HG03378 (cell line): ENCODE measurements around the gene CEP85L.

Experiments
- ATAC-seq: cut with Tn5 transposase; IDR thresholded peaks from one replicate; pipeline ENCODE4 v1.9.1; 2021; ENCODE audit warnings: mild to moderate bottlenecking, moderate library complexity; ENCODE audit not compliant: unreplicated experiment

The CEP85L gene

DNA sequence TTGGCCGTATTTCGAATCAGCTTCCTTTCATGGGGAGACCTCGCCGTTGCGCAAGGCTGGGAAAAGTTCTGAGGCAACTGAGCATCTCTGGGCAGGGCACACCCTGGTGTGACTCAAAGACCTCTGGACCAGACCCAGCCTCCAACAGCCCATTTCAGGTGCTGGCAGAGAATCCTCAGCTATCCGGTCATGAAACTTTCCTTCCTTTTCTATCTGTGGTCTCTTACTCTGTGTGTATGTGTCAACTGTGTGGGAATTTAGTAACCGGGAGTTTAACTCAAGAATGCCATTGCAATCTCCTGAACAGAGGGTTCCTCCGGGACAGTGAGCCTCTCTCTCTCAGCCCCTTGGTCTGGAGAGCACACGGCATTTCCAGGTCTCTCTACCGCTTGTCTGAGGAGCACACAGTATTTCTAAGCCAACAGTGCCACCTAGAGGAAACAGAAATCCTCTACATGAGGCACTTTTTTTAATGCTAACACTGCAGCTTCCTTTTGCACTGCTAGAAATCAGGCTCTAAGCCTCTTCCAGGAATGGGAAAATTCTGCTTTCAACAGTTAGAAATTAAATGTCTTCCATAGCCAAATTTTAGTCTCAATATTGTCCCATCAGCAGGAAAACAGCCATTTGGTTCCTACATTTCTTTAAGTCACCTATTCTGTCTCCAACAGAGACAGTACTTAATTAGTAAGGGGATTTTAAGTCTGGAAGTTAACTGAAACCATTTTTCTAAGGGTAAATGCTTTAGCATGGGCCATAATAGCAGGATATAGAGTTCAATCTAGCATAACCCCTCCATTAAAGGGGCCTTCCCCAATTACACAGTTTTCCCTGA, 70.6 kb downstream of the CEP85L start:
- ATAC-seq = peak; percentile 66

DNA sequence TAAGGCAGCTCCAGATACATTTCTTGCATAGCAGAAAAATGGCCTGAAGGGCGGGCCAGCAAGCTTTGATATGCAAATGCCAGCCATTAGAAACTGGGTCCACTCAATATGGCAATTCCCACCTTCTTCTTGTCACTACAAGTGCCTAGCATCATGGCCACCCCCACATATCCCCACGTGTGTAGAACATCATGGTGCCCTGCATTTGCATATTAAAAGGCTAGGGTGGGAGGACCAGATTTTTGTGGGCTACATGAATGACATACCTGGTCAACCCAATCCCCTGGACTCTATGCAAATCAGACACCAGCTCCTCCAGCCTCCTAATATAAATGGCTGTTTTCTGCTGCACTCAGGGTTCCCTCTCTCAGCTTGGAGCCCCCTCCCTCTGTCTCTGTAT, 71.6 kb downstream of the CEP85L start:
- no peak for ATAC-seq

DNA sequence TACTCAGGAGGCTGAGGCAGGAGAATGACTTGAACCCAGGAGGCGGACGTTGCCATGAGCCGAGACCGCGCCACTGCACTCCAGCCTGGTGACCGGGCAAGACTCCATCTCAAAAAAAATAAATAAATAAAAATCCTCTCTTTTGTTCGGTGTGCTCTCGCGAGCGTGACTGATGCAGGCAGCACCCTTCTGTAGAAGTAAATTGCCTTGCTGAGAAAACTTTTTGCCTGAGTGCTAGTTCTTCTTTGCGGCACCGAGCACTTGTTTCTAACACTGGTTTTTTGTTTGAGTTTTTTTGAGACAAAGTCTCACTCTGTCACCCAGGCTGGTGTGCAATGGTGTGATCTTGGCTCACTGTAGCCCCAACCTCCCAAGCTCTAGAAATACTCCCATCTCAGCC, 72.8 kb downstream of the CEP85L start:
- no peak for ATAC-seq

DNA sequence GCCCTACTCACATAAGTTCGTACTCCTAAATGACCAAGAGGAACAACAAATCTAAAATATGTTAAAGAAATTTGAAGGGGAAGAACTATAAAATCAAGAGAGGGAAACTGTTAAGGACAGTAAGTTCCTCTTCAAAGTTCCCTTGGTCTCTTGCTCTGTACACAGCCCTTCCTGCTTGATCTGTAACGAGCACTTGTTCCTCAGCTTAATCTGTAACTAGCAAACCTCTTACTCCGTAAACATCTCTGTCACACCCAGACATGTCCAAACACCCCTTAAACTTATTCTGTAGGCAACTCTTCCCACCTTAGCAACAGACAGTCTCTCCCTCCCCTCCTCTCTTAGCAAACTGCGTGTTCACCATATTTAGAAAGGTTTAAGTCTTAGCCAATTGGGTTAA, 73.4 kb downstream of the CEP85L start:
- no peak for ATAC-seq

DNA sequence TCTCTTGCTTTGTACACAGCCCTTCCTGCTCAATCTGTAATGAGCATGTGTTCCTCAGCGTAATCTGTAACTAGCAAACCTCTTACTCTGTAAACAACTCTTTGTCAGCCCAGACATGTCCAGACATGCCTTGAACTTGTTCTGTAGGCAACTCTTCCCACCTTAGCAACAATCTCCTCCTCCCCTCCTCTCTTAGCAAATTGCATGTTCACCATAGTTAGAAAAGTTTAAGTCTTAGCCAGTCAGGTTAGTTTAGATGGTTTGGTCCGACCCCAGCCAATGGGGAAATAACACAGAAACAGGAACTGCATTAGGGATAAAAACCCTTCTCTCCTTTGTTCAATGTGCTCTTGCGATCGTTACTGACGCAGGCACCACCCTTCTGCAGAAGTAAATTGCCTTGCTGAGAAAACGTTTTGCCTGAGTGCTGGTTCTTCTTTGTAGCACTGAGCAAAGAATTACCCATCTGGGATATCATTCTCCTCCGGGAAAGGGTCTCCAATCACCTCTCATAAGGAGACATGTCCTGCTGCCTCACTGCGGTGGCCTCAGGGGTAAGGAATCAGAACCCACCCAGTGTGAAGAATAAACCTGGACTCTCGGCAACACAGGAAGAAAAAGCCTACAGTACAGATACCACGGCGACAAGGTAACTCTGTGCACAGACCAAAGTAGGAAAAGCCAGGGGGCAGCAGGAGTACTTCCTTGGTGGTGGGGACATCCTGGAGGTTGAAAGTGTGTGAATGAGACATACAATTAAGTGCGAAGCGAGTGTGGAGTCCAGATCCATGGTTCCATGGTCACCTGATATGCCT, 77.1 kb downstream of the CEP85L start:
- ATAC-seq = no peak

DNA sequence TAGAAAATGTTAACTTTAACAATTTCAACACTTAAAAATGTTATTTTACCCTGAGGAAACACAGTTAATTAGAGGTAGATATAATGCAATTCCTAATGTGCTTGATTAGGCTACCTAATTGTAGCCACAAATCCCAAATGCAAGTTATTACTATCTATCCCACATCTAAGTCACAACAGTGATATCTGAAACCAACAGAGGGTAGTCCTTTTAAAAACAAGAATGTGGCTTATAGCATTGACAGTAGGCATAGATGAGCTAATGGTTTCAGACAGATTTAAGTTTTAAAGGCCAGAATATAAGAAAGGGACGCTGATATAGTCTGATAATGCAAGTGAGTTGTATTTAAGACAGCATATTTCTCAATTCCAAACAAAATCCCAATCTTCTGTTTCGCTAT, 80.3 kb downstream of the CEP85L start:
- peak; percentile 39 for ATAC-seq

DNA sequence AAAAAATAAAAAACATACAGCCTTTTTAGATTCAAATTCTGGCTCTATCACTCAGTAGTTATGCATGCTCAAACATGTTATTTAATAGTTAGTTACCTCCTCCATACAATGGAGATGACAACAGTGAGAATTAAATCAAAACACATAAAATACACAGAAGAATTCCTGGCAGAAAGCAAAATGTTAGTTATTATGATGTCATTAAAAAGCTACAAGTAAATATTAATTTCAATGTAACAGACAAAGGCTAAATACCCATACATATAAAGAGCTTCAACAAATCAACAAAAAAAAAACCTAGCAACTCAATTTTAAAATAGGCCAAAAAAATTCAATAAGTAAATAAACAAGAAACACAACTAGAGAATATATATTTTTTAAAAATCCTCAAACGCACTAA, 81.9 kb downstream of the CEP85L start:
- ATAC-seq = no peak

DNA sequence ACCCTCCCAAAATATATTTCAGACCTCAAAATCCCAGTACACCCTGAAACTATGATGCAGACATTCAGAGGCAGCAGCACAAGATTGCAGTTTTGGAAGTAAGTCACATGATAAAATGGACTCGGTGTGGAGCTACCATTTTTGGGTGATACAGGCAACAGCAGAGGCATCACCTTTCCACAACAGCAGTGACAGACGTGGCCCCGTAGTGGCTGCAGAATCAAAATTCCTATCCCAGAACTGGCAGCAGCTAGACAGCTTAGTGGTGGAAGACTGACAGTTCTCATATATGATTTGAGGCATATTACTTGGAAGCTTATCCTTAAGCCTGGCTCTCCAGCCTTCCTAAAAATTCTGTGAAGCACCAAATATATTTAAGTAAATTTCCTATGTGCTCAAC, 83.4 kb downstream of the CEP85L start:
- ATAC-seq = no peak

DNA sequence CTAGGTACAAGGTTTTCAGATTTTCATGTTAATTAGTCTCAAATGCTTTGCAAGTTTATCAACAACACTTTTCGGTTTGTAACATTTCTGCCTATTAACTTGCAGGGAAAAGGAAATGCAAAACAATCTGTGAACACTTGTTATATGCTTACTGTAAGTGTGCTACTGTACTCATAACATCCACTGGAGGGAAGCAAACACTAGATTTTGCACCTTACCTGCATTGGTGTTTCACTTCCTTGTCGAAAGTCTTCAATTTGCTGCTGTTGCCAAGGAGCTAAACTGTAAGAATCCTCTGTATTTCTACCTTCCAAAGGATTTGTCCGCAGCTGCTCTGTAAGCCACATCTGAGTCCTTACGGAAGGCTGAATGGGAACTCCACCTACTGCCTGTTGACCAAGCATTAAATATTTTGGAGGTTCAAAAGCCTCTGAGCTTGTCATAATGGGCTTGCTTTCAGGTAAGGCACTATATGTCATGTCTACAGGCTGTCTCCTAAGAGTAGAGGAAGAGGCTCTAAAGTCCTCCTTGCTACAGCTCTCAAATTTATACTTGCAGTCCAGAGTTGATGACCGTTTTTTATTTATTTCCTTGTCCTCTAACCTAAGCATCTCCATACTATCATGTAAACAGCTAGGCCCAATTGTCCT, 86.0 kb downstream of the CEP85L start:
- peak; percentile 98 for ATAC-seq

DNA sequence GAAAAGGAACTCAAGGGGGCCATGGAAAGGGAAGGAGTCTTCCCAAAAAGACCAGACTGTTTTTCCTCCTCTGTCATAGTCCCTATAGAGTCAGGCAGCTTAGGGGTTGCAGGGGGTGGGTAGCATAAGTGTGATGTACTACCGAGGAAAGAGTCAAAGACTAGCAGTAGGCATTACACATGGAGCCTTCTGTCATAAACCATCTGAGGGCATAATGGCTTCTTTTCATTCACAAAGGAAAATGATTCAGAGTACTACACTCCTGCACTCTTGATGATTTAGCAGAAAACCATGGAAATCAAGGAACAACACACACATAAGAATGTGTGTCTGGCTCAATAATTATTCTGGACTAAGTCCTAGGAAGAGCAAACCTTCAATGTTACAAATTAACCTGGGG, 88.4 kb downstream of the CEP85L start:
- no peak for ATAC-seq

DNA sequence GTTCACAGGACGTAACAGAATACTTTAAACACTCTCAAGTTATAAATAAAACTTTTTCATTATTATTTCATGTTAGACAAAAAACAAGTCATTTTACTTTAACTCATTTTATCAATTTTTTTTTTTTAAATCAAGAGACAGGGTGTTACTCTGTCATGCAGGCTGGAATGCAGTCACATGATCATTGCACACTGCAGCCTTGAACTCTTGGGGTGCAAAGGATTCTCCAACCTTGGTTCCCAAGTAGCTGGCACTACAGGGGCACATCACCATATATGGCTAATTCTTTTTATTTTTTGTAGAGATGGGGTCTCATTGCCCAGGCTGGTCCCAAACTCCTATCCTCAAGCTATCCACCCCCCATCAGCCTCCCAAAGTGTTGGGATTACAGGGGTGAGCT, 89.1 kb downstream of the CEP85L start:
- no peak for ATAC-seq

DNA sequence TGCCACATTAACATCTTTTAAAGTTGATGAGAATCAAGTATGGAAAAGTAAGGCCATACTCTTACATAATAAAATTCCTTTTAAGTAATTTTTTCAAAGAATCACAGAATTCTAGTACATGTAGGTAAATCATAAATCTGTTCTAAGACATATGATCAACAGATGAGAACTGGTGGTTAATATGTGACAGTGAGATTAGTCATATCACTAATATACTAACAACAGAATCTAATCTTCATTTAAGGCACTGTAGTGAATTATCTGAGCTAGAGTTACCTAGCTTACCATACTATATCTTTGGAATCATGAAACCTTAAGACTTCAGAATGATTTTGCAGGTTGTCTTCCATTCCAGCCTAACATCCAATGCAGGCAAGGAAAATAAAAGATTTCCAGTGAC, 91.7 kb downstream of the CEP85L start:
- ATAC-seq = peak; percentile 87

DNA sequence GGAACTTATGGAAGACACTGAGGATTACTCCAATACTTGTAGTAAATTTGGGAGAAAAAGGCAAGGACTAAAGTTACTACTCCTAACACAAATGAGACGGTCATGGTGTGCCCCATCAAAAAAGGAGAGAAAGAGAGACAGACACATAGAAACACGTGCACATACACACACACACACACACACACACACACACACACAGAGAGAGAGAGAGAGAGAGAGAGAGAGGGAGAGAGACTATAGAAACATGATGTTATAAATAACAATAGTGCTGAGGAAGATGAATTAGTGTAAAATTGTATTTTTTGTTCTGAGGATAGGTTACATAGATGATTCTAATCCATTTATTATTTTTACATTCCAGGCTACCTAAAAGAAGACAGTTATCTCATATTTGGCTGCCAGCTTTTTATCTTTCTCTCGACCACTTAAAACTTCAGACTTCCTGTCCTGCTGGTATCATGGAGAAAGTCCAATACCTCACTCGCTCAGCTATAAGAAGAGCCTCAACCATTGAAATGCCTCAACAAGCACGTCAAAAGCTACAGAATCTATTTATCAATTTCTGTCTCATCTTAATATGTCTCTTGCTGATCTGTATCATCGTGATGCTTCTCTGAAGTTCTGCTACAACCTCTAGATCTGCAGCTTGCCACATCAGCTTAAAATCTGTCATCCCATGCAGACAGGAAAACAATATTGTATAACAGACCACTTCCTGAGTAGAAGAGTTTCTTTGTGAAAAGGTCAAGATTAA, 92.8 kb downstream of the CEP85L start:
- ATAC-seq = peak; percentile 71

DNA sequence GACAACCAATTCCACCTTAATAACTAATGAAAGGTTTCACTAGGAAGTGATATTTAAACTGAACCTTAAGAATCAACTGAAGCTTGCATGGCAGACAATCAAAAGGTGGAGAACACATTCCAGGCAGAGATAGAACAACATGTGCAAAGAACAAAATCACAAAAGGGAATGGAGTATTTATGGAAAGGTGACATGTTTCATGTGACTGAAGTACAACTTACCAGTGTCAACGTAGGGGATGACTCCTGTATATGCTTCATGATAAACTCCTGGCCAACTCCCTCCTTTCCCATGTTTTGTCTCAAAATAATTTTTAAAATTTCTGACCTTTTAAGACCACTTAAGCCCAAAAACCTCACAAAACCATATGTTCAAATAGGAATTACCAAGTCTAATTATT, 96.7 kb downstream of the CEP85L start:
- no peak for ATAC-seq

DNA sequence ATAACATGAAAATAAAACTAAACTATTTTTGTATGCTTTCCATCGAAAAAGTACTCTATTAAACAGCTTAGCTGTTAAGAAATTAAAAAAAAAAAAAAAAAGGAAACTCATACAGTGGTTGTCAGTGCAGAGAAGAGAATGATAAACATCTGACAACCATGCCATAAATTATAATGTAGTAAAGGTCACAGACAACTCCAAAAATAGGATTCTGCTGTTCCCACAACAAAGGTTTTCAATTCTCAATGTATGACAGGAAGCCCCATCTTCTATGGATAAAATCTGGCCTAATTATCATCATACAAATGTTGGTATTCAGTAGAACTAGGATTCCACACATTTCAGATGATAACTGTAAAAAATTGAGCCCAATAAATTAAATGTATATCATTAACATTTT, 98.3 kb downstream of the CEP85L start:
- no peak for ATAC-seq

DNA sequence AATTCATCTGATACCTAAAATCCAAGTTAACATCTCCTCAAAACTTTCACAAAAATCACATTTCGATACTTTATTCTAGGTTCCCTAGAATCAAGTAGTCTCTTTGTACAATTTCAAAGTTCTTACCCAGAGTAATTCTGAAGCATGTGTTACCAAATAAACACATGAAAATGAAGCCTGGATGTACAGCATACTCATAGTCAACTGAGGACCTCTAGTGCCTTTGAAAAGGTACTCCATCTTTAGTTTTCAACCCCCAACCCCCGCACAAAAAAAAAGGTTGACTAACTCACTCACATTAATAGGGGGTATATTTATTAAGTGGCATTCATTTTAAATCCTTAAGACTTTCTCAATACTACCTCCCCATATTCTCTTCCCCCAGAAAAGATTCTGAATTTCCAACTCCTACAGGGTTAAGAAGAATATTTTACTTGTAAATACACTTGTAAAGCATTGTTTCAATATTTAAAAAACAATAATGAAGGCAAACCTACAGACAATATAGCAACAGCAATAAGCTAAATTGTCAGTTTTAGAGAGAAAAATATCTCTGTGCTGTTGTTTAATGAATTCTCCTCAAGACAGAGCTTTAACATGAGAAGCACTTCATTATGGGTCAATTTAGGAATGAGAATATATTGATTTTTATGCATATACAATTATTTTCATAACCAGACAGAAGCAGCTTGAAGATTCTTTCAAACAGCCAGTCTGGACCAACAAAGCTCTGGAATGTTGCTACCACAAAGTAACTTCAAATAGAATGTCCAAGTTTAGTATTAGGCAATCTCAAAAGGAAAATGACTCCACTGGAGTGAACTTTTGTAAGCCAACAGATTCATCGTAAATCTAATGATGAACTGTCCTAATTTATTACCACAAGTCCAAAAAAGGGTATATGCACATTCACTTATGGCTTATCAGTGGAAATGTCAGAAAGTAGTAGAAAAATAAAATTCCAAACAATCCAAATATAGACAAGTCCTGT, 100.0 kb downstream of the CEP85L start:
- peak; percentile 87 for ATAC-seq

DNA sequence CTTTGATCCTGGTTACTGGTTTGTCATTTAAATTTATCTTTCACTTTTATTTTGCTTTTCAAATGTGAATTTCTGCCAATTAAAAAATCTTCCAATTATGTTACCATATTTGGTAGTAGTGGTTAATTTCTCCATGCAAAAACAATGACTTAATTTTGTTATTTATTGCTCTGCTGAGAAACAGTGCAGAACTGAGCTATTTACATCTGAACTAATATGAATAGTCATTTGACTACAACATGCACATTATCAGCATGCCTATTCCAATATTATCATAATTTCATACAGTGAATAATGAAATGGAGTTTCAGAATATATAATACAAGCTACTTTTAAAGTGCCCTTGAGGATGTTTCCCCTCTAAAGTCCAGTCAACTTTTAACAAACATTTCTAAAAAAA, 102.8 kb downstream of the CEP85L start:
- no peak for ATAC-seq

DNA sequence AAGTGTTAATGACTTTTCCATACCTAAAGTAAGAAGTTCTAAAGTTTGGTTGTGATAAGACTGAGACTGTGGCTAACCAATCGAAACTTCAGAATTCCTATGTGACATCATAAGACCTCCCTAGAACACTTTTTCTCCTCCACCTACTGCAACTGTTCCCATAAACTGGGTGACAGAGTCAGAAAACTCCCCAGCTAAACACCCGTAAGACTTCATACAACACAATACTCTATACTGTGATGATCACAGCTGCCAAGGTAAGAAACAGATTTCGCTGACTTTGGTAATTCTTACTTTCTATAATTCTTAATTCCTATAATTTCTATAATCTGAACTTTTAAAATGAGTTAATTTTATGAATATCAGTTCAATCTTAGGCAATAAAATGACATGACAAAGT, 103.3 kb downstream of the CEP85L start, which contains the start of gene PLN:
PLN (plus strand) TSS at position 161 of the 400 bp plus-strand sequence. CDS start 10,626 bp downstream, outside the sequence.
- no peak for ATAC-seq

DNA sequence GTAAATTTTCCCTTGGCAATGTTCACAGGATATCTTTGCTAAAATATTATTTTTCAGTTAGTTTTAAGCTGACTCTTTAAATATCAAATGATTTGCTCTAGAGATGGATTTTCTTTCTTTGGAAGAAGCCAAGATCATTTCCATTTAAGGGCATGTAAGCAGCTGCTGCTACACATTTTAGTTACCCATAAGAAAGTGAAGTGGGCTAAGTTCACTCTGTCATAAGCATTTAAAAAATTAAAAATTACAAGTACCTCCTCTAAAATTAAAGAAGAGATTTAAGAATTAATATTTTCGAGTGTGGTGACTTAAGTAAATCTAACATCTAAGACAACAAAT, 104.5 kb downstream of the CEP85L start:
- ATAC-seq = no peak
